GM21723 (cell line): ENCODE data around the gene SLC51B.
"Not testable (repeated sequence)": the region's sequence is repeated elsewhere in the genome, so short reads cannot be mapped to it uniquely, and the experiment has no call there.

Experiments
- ATAC-seq: cut with Tn5 transposase; IDR thresholded peaks from one replicate; pipeline ENCODE4 v1.9.1; 2021; ENCODE audit warnings: mild to moderate bottlenecking, moderate library complexity; ENCODE audit not compliant: unreplicated experiment

Gene SLC51B

DNA sequence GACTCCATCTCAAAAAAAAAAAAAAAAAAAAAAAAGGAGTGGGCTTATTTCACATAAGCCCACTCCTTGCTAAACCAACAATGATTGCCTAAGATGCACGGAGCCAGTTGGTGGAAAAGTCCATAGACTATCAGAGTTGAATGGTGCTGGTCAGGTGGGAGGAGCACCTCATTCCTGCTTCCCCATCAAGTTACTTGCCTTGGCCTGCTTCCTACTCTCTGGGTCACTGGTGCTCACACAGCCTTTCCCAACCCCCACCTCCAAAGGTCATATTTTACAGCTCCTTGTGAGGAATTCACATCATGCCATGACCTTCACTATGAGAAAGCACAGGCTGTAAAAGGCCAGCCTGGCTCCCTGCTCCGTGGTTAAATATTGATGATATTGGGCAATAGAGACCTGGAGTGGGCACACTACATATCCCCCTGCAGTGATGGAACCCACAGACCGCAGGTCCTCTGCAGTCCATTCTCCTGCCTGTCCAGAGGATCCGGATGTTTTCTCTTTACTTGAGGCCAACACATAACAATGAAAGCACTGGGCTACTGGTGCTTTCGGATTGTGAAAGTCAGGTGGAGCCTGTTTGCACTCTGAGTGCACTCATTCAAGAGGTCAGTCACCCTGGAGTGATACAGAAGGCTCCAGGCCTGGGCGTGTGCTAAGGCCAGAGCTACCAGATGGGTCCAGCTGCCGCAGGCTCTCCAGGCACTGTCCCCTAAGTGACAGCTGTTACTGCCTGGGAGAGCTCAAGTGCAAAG lies at the start of gene SLC51B:
SLC51B (plus strand) TSS at position 664 of the 758 bp plus-strand sequence. CDS start 4,618 bp downstream, outside the sequence.
- no peak for ATAC-seq

DNA sequence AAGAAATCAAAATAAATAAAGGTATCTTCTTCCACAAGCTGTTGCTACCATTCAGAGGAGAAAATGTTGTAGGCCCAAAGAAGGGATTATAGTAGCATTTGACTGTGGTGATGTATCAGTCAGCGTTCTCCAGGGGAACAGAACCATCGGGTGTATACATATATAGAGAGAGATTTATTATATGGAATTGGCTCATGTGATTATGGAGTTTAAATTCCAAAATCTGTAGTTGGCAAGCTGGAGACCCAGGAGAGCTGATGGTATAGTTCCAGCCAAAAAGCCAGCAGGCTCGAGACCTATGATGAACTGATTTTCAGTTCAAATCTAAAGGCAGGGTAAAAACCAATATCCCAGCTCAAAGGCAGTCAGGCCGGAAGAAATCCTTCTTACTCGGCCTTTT lies 48.1 kb upstream of the SLC51B start:
- ATAC-seq = no peak

DNA sequence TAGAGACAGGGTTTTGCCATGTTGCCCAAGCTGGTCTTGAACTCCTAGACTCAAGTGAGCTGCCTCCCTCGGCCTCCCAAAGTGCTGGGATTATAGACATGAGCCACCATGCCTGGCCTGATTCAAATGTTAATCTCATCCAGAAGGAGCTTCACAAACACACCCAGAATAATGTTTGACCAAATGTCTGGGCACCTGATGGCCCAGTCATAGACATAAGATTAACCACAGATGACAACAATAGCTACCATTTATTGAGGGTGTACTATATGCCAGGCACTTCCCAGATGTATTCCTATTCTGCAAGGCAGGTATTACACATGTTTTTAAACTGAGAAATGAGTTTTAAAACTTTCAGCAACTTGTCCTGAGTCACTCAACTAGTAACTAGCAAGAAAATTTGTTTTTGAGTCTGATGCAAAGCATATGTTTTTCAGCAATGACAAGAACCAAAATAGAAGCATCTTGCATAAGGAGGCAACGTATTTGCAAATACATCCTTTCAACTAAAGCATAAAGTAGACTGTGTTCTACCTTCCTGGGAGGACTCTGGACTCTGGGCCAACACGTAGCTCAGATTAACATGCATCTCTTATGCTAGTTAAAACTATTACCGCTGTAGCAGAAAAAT lies 47.3 kb upstream of the SLC51B start:
- ATAC-seq = no peak

DNA sequence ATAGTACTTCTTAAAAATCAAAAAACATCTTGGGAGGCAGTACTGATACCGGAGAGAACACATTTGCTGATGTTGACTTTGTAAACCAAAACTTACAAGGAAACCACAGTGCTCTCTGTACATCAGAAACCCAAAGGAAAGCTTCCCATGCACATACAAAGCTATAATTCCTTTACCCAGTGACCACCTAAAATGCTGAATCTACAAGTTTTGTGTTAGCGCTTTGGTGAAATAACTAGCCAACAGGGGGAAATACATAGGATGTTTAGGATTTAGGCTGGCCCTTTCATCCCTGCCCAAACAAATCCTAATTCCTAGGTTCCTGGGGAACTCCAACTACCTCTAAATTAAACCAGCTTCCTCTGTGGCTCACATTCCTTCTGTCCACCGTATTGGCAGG lies 40.2 kb upstream of the SLC51B start:
- ATAC-seq = no peak

DNA sequence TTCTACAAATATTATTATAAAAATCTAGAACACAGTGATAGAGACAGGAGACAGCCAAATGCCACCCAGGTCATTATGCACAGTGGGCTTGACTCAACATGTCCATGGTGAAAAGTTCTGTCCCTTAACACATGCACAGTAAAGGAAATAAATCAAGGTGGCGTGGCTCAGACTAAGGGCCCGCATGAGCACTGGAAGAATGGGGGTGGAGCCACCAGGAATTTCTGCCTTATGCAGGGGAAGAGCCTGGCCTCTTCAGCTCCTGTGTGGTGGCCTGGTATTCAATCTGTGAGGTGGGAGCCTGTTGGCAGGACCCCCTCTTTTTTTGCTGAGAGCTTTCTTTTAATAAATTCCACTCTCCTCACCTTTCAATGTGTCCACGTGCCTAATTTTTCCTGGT lies 38.3 kb upstream of the SLC51B start:
- no peak for ATAC-seq

DNA sequence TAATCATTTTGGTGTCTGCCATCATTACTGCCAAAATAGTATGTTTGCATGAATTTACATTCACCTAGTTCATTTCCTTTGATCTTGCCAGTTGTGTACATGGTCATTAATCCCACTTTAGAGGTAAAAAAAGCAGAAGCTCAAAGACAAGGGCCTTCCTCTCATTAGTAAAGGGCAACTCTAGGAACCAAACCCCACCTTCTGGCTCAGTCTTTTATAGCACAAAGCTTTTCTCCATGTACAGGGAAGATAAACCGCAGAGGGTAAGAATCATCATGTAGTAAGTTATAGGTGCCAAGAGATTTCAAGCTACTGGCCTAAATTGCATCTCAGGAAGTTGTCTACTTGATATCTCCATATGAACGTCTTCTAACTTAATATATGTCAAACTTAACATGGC lies 36.2 kb upstream of the SLC51B start:
- ATAC-seq = no peak

DNA sequence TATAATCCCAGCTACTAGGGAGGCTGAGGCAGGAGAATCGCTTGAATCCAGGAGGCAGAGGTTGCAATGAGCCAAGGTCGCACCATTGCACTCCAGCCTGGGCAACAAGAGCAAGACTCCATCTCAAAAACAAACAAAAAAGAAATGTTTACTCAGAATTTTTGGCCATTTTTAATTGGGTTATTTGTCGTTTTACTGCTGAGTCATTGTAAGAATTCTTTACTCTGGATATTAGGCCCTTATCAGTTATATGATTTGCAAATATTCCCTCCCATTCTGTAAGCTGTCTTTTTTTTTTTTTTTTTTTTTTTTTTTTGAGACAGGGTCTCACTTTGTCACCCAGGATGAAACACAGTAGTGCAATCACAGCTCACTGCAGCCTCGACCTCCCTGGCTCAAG lies 34.0 kb upstream of the SLC51B start:
- not testable (repeated sequence) for ATAC-seq

DNA sequence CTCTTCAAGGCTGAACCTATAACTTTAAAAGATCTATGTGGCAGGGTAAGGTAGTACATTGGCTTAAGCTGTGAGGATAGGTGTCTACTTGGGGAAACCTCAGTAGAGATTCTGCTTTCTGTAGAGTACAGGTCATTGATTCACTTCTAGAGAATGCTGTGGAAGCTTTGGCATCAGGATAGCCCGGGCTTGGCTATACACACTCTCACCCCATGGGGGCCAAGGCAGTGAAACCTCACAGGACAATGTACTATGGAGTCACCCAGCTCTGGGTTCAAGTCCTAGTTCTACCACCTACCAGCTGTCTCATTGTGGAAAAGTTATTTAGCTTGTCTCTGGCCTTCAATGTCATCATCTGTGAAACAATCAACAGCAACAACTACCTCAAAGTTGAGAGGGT lies 24.8 kb upstream of the SLC51B start:
- ATAC-seq = no peak

DNA sequence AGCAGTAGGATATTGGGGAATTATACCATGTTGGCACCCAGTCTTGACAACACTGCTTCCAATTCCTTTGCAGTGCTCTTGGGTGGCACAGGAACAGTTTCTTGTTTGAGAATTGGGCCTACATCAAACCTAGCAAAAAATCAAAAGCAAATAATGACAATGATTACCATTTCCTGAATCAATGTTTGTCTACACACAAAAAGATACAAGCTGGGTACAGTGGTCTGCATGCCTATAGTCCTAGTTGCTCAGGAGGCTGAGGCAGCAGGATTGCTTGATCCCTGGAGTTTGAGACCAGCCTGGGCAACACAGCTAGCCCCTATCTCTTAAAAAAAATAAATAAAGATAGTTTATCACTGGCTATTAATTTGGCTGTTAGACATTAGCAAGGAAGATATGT lies 23.7 kb upstream of the SLC51B start:
- no peak for ATAC-seq

DNA sequence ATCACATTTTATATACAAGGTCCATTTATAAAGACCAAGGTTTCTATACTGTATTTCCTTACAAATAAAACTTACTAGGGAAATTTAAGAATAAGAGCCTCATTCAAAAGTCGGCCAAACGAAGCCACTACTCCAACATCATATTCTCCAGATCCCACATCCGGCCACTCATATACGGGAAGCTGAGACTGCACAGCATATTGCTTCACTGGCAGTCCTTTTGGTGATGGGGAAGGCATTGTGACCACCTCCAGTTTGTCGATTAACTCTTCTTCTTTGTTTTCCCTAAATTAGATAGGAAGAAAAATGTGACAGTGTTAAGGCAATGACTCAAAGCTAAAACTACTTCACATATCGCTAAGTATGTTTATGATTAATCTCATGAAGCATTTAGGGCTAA lies 18.4 kb upstream of the SLC51B start:
- no peak for ATAC-seq

DNA sequence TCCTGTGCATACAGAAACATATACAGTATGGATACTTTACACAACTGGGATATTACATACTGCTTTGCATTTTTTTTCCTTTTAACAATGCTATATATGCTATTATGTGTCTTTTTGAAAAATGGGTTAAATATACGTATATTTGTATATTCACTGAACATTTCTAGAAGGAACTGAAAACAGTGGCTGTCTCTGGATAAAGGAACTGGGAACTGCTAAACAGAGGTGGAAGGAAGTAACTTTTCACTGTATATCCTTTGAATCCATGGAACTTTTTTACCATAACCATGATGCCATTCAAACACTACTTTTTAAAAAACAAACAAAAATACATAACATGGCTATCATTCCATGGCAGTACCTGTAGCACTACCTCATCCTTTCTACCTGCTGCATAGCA lies 17.6 kb upstream of the SLC51B start:
- no peak for ATAC-seq

DNA sequence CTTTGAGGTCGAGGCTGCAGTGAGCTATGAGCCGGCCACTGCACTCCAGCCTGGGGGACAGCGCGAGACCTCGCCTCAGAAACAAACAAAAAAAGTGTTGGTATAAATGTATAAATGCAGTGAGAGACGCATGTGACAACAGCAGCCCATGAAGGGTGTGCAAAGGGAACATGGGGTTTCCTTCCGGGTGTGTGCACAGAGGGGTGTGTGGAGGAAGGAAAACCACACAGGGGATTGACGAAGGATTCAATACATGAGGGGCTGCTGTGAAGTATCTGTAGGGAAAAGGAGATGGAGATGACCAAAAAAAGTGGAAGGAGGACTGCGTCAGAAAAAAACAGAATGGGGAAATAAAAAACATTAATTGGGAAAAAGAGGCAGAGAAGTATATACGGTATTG lies 16.8 kb upstream of the SLC51B start:
- ATAC-seq = no peak

DNA sequence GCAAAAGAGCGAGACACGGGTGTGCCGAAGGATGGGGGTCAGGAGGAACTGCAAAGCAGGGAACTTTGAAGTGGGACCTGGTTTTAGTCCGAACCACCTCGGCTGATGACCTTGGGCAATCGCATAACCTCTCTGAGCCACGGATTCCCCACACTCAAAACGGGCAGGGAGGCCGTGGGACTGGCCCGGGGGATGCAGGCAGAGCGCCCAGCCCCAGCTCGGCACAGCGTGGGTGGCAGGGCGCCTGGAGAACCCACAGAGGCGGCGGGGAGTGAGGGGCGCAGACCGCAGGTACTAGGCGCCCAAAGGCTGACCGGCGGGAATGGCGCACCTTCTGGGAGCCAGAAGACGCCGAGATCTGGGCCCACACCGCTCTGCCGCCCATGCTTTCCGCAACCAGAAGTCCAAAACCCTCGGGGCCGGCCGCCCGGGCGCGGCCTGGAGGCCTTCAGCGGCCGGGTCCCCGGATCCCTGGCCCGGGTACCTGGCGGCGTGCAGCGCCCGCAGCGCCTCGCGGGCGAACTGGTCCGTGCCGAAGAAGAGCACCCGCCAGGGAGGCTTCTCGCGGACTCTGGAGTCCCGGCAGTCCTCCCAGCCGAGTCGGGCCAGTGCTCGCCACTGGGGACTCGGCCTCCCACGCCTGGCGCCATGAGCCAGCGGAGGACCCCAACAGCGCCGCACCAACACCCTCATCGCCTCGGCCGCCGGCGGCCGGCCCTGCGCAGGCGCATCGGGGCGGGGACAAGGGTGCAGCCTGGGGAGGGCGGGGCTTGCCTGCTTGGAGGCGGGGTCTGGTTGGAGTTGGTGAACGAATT lies 16.1 kb upstream of the SLC51B start, which contains the start of gene MTFMT:
MTFMT (minus strand) TSS at position 719 of the 815 bp plus-strand sequence; CDS start at position 693, 26 bp downstream.
- ATAC-seq = peak; percentile 72

DNA sequence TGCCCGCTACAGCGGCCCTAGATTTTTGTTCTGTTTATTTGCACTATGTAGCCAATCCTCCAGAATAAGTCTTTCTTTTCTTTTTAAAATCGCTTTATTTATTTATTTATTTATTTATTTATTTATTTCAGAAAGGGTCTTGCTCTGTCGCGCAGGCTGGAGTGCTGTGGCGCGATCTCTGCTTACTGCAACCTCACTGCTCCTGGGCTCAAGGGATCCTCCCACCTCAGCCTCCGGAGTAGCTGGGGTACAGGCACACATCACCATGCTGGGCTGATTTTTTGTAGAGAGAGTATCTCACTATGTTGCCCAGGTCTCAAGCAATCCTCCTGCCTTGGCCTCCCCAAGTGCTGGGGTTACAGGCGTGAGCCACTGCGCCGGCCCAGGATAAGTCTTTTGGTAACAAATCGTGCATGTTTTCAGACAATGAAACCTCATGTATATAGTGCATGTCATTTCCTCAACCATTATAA lies 15.4 kb upstream of the SLC51B start:
- ATAC-seq = no peak

DNA sequence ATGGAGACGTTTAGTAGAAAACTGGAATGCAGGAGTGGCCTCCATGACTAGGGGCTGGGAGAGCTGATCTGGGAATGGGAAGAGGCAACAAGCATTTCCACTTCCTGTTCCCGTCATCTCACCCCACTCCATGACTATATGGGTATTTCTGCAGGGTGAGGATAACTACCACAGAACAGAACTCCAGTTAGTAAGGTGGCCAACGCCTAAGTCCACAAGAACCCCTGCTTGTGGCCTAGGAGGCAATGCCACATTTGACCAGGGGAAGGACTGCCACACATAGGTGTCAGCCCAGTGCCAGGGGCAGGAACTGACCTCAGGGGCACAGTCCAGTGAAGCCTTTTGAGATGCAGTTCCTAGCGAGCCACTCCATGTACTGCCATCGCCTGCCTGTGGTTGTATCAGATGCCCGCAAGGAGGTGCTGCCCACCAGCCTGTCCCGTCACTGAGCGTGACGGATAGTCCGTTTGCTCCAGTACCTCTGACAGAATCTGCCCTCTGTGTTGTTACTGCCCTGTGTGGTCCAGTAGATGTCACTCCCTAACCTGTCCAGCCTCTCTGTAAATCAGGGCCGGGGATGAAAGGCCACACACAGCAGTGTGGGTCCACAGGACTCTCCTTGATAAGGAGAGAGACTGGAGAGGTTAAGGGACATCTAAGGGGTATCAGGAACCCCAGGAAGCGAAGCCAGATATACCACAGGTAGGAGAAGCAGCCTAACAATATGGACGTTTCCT lies 12.2 kb upstream of the SLC51B start:
- no peak for ATAC-seq

DNA sequence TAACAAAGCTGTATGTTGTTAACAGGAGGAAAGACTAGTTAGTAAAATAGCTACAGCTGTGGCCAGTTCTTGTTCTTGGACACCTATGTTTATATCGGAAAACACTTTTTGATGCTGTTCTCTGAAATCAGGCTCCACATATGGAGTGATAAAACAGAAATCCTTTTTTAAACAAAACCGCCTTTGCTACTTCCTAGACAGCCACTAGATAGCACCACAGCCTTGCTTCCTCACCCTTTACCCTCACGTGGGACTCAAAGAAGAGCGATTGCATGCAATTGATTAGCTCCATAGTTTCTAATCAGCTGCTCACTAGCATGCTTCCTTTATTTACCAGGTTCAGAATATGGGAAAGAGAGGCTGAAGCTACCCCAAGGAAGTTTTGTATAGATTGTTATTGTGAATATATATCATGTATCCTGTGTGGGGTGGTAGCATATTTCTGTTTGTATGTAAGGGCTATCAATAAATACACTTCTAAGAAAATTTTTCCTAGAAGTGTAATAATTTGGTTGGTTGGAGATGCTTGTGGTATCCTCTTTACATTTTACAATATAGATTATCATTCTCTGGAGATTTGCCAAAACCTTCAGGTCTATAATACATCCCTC lies 11.4 kb upstream of the SLC51B start:
- no peak for ATAC-seq

DNA sequence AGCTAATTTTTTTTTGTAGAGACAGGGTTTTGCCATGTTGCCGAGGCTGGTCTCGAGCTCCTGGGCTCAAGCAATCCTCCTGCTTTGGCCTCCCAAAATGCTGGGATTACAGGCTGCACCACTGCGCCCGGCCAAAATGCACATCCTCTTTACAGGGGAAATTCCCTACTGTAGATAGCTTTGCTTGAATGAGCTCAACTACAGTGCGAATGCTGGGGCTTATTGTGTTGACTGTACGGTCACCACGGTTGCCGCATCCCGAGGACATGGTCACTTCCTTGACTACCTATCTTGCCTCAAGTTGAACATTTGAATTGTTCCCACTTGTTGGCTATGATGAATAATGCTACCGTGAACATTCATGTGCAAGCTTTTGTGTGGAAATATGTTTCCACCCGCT lies 10.5 kb upstream of the SLC51B start:
- ATAC-seq = no peak

DNA sequence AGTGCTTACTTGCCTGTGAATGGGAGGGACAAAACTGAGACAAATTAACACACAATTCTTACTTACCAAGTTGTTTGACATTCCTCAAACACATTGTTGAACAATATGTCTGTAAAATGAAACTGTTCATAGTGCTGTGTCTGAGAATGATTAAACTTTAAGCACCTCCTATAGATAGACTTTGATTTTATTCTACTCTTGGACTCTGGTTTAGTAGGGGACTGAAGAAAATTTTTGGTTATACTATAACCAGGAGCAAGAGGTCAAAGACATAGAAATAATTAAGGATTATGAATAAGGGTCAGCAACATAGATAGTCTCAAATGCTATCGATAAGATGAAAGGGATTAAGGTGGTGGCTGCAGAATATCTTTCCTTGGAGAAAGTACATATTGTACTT lies 7.9 kb upstream of the SLC51B start:
- no peak for ATAC-seq

DNA sequence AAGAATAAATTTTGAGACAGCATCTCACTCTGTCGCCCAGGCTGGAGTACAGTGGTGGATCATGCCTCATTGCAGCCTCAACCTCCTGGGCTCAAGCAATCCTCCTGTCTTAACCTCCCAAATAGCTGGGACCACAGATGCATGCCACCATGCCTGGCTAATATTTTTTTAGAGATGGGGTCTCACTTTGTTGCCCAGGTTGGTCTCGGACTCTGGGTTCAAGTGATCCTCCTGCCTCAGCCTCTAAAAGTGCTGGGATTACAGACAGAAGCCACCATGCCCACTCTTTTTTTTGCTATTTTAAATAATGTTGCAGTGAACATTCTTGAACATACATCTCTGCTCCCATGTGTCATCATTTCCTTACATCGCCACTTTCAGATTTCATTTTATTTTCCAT lies 6.8 kb upstream of the SLC51B start:
- ATAC-seq = no peak

DNA sequence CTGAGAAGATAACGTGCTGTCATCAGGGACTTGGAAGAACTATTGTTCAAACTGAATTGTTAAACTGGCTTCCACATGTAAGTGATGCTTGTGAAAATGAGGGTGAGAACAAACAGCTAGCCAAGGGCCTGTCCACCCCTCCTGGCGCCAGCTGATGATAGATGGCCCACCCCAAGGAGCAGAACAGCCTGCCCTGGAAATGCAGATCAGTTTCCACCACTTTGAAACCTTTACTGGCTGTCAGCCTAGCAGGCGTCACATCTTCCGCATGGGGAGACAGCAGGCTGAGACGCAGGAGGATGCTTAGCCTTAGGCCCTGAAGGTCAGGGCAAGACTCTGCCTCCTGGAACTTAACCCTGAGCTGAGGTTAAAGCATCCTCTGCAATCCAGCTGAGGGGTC lies 6.4 kb upstream of the SLC51B start:
- no peak for ATAC-seq

DNA sequence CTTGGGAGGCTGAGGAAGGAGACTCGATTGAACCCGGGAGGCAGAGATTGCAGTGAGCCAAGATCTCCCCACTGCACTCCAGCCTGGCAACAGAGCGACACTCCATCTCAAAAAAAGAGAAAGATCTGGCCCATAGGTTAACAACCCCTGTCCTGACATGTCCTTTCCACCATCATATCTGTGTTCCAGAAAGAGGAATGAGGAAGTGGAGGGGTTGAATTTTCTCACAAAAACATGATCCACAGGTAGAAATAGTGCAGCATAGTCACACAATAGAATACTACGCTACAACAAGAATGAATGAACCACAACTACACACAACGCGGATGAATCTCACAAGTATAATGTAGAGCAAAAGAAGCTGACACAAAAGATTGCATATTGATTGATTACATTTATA lies 4.7 kb upstream of the SLC51B start:
- ATAC-seq = no peak
